Measurements from ENCODE around the gene ESPL1.

DNA sequence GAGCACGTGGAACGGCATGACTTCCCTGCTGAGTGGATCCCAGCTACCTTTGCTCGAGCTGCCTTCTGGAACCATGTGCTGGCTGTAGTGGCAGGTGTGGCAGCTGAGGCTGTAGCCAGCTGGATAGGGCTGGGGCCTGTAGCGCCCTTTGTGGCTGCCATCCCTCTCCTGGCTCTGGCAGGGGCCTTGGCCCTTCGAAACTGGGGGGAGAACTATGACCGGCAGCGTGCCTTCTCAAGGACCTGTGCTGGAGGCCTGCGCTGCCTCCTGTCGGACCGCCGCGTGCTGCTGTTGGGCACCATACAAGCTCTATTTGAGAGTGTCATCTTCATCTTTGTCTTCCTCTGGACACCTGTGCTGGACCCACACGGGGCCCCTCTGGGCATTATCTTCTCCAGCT, 14.8 kb upstream of the ESPL1 start:
- TF ChIP-seq POLR2A (IDR thresholded peaks at IDR 0.05; ENCODE audit: low read depth, low read length) (no peak), EZH2 (IDR thresholded peaks at IDR 0.05; ENCODE audit: borderline replicate concordance, low read depth, low read length, severe bottlenecking) (no peak)
- TF ChIP-seq, protein P1, sequence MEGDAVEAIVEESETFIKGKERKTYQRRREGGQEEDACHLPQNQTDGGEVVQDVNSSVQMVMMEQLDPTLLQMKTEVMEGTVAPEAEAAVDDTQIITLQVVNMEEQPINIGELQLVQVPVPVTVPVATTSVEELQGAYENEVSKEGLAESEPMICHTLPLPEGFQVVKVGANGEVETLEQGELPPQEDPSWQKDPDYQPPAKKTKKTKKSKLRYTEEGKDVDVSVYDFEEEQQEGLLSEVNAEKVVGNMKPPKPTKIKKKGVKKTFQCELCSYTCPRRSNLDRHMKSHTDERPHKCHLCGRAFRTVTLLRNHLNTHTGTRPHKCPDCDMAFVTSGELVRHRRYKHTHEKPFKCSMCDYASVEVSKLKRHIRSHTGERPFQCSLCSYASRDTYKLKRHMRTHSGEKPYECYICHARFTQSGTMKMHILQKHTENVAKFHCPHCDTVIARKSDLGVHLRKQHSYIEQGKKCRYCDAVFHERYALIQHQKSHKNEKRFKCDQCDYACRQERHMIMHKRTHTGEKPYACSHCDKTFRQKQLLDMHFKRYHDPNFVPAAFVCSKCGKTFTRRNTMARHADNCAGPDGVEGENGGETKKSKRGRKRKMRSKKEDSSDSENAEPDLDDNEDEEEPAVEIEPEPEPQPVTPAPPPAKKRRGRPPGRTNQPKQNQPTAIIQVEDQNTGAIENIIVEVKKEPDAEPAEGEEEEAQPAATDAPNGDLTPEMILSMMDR (IDR thresholded peaks at IDR 0.05; ENCODE audit: extremely low read depth in 1 of 2, insufficient read depth in 1 of 2, low read depth in 1 of 2, low read length in 2 of 2), result no peak
- TF ChIP-seq, protein P2, sequence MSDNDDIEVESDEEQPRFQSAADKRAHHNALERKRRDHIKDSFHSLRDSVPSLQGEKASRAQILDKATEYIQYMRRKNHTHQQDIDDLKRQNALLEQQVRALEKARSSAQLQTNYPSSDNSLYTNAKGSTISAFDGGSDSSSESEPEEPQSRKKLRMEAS (IDR thresholded peaks at IDR 0.05; ENCODE audit: insufficient read depth, insufficient read length), result no peak
